SK-N-SH (cell line): Measurements from ENCODE around the gene TAOK1. TPM values are rescaled to one million over a fixed set of nuclear protein-coding genes. Genes with fewer than 3 reads are reported as not detected.

Experiments used
- CTCF ChIA-PET: fragments of 300-600, 350-600 bp; formaldehyde crosslinking; extraction: SDS; loops from one replicate; lab custom pipeline; 2021; lab: Yijun Ruan, JAX
- POLR2A ChIA-PET: fragments of 350-600 bp; sonication (Branson Sonifier 250); formaldehyde crosslinking; extraction: SDS; loops from one replicate; lab custom pipeline; 2020; ENCODE audit warnings: antibody characterized with exemption, inconsistent platforms; lab: Yijun Ruan, JAX
- DNase-seq: peaks from one replicate; pipeline ENCODE4 v3.0.0; 2012
- H2AFZ ChIP-seq: fragments of 200-600 bp; sonication (generic); 2 replicates; pipeline ENCODE4 v1.8.1; 2016; ENCODE audit warnings: antibody characterized with exemption, mild to moderate bottlenecking, low read depth
- H3F3A ChIP-seq: fragments of 200-600 bp; sonication (generic); replicated peaks from 2 replicates; pipeline ENCODE3; 2016; ENCODE audit warnings: antibody characterized with exemption, mild to moderate bottlenecking; ENCODE audit not compliant: insufficient read depth
- H3K27ac ChIP-seq, 2 experiments: fragments of 200-500 bp in 1 of 2; fragments of 200-600 bp in 1 of 2; sonication (Bioruptor generic) in 1 of 2; sonication (generic), shearing (Covaris generic) in 1 of 2; 2 replicates each; pipeline versions ENCODE4 v1.5.1 to v1.6.1; 2014 to 2016; ENCODE audit warnings: low read depth in 2 of 2, inconsistent platforms in 1 of 2, low read length in 1 of 2, mild to moderate bottlenecking in 1 of 2, mixed read lengths in 1 of 2
- H3K27me3 ChIP-seq: fragments of 200-600 bp; sonication (generic), shearing (Covaris generic); 2 replicates; pipeline ENCODE4 v1.6.1; 2016; ENCODE audit warnings: mixed run types; ENCODE audit not compliant: insufficient read depth
- H3K36me3 ChIP-seq, 2 experiments: fragments of 200-500 bp in 1 of 2; fragments of 200-600 bp in 1 of 2; sonication (Bioruptor generic) in 1 of 2; sonication (generic) in 1 of 2; replicated peaks in 1 of 2; 2 replicates each; pipeline versions ENCODE3 to v1.5.1; 2014 to 2016; ENCODE audit warnings: low read length in 1 of 2, mild to moderate bottlenecking in 1 of 2; ENCODE audit not compliant: insufficient read depth in 2 of 2, control insufficient read depth in 1 of 2
- H3K4me1 ChIP-seq, 2 experiments: fragments of 200-500 bp in 1 of 2; fragments of 200-600 bp in 1 of 2; sonication (Bioruptor generic) in 1 of 2; sonication (generic), shearing (Covaris generic) in 1 of 2; 2 replicates each; pipeline versions ENCODE4 v1.5.1 to v1.6.1; 2014 to 2016; ENCODE audit warnings: low read depth in 1 of 2, low read length in 1 of 2, mixed run types in 1 of 2; ENCODE audit not compliant: insufficient read depth in 2 of 2, control insufficient read depth in 1 of 2
- H3K4me2 ChIP-seq: fragments of 200-600 bp; sonication (generic), shearing (Covaris generic); 2 replicates; pipeline ENCODE4 v1.6.1; 2017; ENCODE audit warnings: mixed run types
- H3K4me3 ChIP-seq, 2 experiments: fragments of 200-500 bp in 1 of 2; fragments of 200-600 bp in 1 of 2; sonication (Bioruptor generic) in 1 of 2; sonication (generic), shearing (Covaris generic) in 1 of 2; 2 replicates each; pipeline versions ENCODE4 v1.5.1 to v1.8.1; 2014 to 2016; ENCODE audit warnings: low read depth in 2 of 2, inconsistent platforms in 1 of 2, low read length in 1 of 2, mild to moderate bottlenecking in 1 of 2, mixed read lengths in 1 of 2, moderate library complexity in 1 of 2
- H3K79me2 ChIP-seq: fragments of 200-600 bp; sonication (generic); 2 replicates; pipeline ENCODE4 v1.8.1; 2017; ENCODE audit warnings: mild to moderate bottlenecking; ENCODE audit not compliant: insufficient read depth
- H3K9ac ChIP-seq: fragments of 200-600 bp; sonication (generic); 2 replicates; pipeline ENCODE4 v1.6.1; 2017; ENCODE audit warnings: mixed run types
- H3K9me2 ChIP-seq: fragments of 200-600 bp; sonication (generic); 2 replicates; pipeline ENCODE4 v1.6.1; 2017; ENCODE audit warnings: mixed run types
- H3K9me3 ChIP-seq: fragments of 200-600 bp; sonication (generic); 2 replicates; pipeline ENCODE4 v1.6.1; 2017; ENCODE audit warnings: mixed run types, mild to moderate bottlenecking, moderate library complexity
- H4K20me1 ChIP-seq: fragments of 200-600 bp; sonication (generic); 2 replicates; pipeline ENCODE4 v1.6.1; 2017; ENCODE audit warnings: mild to moderate bottlenecking, mixed run types; ENCODE audit not compliant: insufficient read depth
- FOSL2 ChIP-seq: IDR thresholded peaks from 2 replicates; pipeline ENCODE4 v1.4.0; 2012; ENCODE audit warnings: low read depth, mild to moderate bottlenecking, moderate library complexity, borderline replicate concordance
- FOXJ3 ChIP-seq: sonication (generic); formaldehyde crosslinking; IDR thresholded peaks from 2 replicates; pipeline ENCODE4 v1.5.1; 2020; ENCODE audit warnings: mild to moderate bottlenecking, missing genetic modification reagents
- GATA2 ChIP-seq: sonication (generic); formaldehyde crosslinking; IDR thresholded peaks from 2 replicates; pipeline ENCODE4 v1.5.0; 2020; ENCODE audit warnings: mild to moderate bottlenecking, missing genetic modification reagents
- MEF2A ChIP-seq: IDR thresholded peaks from 2 replicates; pipeline ENCODE4 v1.4.0; 2012; ENCODE audit warnings: low read depth, borderline replicate concordance
- MXI1 ChIP-seq: IDR thresholded peaks from 2 replicates; pipeline ENCODE4 v1.6.1; 2012; ENCODE audit warnings: mild to moderate bottlenecking, low read depth, low read length, improper control_type of control experiment
- NFIC ChIP-seq: IDR thresholded peaks from 2 replicates; pipeline ENCODE4 v1.4.0; 2012; ENCODE audit warnings: borderline replicate concordance
- NRF1 ChIP-seq: IDR thresholded peaks from 2 replicates; pipeline ENCODE4 v1.6.1; 2012; ENCODE audit warnings: low read depth, mild to moderate bottlenecking, low read length
- POLR2AphosphoS5 ChIP-seq: IDR thresholded peaks from 2 replicates; pipeline ENCODE4 v1.6.1; 2012; ENCODE audit warnings: low read depth, low read length
- RCOR1 ChIP-seq: fragments of 150-350 bp; IDR thresholded peaks from 2 replicates; pipeline ENCODE4 v1.6.1; 2017; ENCODE audit warnings: antibody characterized with exemption, low read length
- RXRA ChIP-seq: IDR thresholded peaks from 2 replicates; pipeline ENCODE4 v1.4.0; 2012; ENCODE audit warnings: low read depth, mild to moderate bottlenecking, borderline replicate concordance
- SMC3 ChIP-seq: IDR thresholded peaks from 2 replicates; pipeline ENCODE4 v1.6.1; 2012; ENCODE audit warnings: low read depth, low read length, improper control_type of control experiment
- TAF1 ChIP-seq: IDR thresholded peaks from 2 replicates; pipeline ENCODE4 v1.6.1; 2012; ENCODE audit warnings: low read depth, mild to moderate bottlenecking, low read length, moderate library complexity, borderline replicate concordance
- WGBS: methylation state at CpG from one replicate; pipeline ENCODE4 v1.1.6; 2017; ENCODE audit warnings: low lambda C conversion rate; 5-methylcytosine and 5-hydroxymethylcytosine counted together
- polyA plus RNA-seq, 3 experiments: library from polyadenylated mRNA; depleted of rRNA; stranded (reverse); fragments of >200 nt; gene quantifications; 2 replicates each; pipeline ENCODE4 v1.2.3, GENCODE V29; 2012
- TF ChIP-seq, protein P1 (sequence below): IDR thresholded peaks from 2 replicates; pipeline ENCODE4; 2012
- TF ChIP-seq, protein P2 (sequence below): IDR thresholded peaks from 2 replicates; pipeline ENCODE4 v1.4.0; 2012; ENCODE audit warnings: low read depth, borderline replicate concordance
- TF ChIP-seq, protein P3 (sequence below): IDR thresholded peaks from 2 replicates; pipeline ENCODE4 v1.6.1; 2012; ENCODE audit warnings: mild to moderate bottlenecking, low read depth, low read length, moderate library complexity
- TF ChIP-seq, protein P4 (sequence below): IDR thresholded peaks from 2 replicates; pipeline ENCODE4 v1.4.0; 2012; ENCODE audit warnings: low read depth, borderline replicate concordance

The TAOK1 gene
- polyA plus RNA-seq, 1 of the 3 experiments (the other 2 are of a cell fraction) = 5.9 TPM

DNA sequence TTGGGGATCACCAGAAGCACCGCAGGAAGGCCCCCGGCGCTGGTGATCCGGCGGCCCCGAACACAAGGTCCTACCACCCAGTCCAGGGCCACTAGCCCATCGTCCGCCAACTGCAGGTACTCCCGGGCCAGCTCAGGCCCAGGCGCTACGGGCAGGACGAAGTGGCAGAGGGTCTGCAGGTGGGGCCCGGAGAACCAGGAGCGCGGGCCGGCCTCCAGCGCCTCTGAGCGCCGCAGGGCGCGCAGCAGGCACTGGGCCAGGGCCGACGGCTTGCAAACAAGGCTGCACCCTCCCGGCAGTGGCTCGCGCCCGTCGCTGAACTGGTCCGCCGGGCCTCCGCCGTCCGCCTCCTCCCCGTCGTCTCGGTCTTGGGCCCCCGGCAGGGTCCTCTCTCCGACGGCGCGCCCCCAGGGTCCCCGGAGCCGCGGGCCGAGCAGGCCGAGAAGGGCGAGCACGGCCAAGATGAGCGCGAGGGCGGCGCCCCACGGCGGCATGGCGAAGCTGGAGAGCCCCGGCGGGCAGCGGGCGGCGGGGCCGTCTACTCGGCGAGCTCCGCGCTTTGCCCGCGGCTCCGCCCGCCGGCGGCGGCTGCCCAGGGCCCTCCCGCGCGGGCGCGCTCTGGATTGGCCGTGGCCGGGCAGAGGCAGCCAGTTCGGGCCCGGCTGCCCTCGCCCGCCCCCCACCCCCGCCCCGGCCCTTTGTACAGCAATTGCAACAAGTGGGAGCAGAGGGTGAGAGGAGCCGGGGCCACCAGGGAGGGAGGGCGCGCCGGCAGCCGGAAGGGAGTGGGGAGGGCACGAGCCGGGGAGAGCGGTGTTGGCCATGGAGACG is 176.5 kb downstream of the TAOK1 start, which contains the start of gene ABHD15:
Gene ABHD15, minus strand, starts transcription at position 565 of the 831 bp plus-strand sequence. Its CDS starts 71 bp downstream, at position 494.
- Histone ChIP-seq H4K20me1 (no peaks in the 10 kb centered on the region), H3F3A (peaks cover 7% of the 10 kb centered on the region), H3K79me2 (peaks cover 10% of the 10 kb centered on the region; the same call in 1 of the 2 replicates), H3K36me3 (peaks cover 4% of the 10 kb centered on the region in 2 experiments), H2AFZ (peak within 1 kb of the TSS; percentile 97), H3K4me3 (peak within 1 kb of the TSS; percentile 76 to 81), H3K4me1 (peaks cover 8 to 14% of the 10 kb centered on the region in 2 experiments; a peak in 1 of 4 replicates), H3K4me2 (peak within 1 kb of the TSS; percentile 92), H3K9me3 (no peaks in the 10 kb centered on the region), H3K9ac (peak within 1 kb of the TSS; percentile 62), H3K27me3 (no peaks in the 10 kb centered on the region), H3K9me2 (no peaks in the 10 kb centered on the region), H3K27ac (peak within 1 kb of the TSS; percentile 29 to 77; a peak in 3 of 4 replicates)
- TF ChIP-seq NFIC (no peak; the same call in 1 of the 2 replicates), NRF1 (peak; percentile 36; the same call in 1 of the 2 replicates), POLR2AphosphoS5 (no peak), TAF1 (no peak), RXRA (no peak)
- TF ChIP-seq, protein P1, sequence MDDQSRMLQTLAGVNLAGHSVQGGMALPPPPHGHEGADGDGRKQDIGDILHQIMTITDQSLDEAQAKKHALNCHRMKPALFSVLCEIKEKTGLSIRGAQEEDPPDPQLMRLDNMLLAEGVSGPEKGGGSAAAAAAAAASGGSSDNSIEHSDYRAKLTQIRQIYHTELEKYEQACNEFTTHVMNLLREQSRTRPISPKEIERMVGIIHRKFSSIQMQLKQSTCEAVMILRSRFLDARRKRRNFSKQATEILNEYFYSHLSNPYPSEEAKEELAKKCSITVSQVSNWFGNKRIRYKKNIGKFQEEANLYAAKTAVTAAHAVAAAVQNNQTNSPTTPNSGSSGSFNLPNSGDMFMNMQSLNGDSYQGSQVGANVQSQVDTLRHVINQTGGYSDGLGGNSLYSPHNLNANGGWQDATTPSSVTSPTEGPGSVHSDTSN = no peak
- TF ChIP-seq, protein P2, sequence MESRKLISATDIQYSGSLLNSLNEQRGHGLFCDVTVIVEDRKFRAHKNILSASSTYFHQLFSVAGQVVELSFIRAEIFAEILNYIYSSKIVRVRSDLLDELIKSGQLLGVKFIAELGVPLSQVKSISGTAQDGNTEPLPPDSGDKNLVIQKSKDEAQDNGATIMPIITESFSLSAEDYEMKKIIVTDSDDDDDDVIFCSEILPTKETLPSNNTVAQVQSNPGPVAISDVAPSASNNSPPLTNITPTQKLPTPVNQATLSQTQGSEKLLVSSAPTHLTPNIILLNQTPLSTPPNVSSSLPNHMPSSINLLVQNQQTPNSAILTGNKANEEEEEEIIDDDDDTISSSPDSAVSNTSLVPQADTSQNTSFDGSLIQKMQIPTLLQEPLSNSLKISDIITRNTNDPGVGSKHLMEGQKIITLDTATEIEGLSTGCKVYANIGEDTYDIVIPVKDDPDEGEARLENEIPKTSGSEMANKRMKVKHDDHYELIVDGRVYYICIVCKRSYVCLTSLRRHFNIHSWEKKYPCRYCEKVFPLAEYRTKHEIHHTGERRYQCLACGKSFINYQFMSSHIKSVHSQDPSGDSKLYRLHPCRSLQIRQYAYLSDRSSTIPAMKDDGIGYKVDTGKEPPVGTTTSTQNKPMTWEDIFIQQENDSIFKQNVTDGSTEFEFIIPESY = no peak
- DNase-seq = peak; percentile 83
- CTCF ChIA-PET = interaction anchor here (0.8 to 11.6 kb wide), 16 partner anchors 8 to 420 kb away, joined by 3 to 166 read pairs (median 4); partner anchors contain the start of genes ANKRD13B and GIT1
- POLR2A ChIA-PET = interaction anchor here (0.6 to 0.9 kb wide), 2 partner anchors 10 to 26 kb away, joined by 3 read pairs; no protein-coding TSS in a partner anchor
- WGBS = under 1% methylated on average over 23 of the region's 94 CpGs

DNA sequence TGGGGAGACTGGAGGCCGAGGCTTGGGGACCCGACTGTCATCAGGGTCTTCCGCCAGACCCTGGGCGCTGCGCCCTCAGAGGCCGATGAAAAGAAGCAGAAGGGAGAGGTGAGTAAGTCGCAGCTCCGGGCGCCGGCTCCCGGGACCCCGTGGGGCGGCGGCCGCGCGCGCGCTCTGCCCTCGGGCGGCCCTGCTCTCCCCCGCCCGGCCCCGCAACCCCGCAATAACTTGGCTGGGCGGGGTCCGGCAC is 177.1 kb downstream of the TAOK1 start:
- H2AFZ ChIP-seq = peak overlapping the region; percentile 97
- ChIA-PET POLR2A (interaction anchor here (0.6 to 1.1 kb wide), 3 partner anchors 11 to 25 kb away, joined by 3 read pairs; no protein-coding TSS in a partner anchor), CTCF (interaction anchor here (0.8 to 11.6 kb wide), 16 partner anchors 8 to 420 kb away, joined by 3 to 166 read pairs (median 4); partner anchors contain the start of genes ANKRD13B and GIT1)
- H3K4me1 ChIP-seq = peaks cover 8 to 19% of the 10 kb centered on the region in 2 experiments; a peak in 1 of 4 replicates
- H3K36me3 ChIP-seq = peaks cover 1 to 4% of the 10 kb centered on the region in 2 experiments
- peak overlapping the region; percentile 76 to 81 for H3K4me3 ChIP-seq
- peaks cover 10% of the 10 kb centered on the region; the same call in 1 of the 2 replicates for H3K79me2 ChIP-seq
- H3K27ac ChIP-seq = peak overlapping the region in 1 of 2 experiments; percentile 77; a peak in 2 of 4 replicates
- H3K27me3 ChIP-seq = no peaks in the 10 kb centered on the region
- H3K9me2 ChIP-seq = no peaks in the 10 kb centered on the region
- H3K9me3 ChIP-seq = no peaks in the 10 kb centered on the region
- 0% methylated on average over 5 of the region's 27 CpGs for WGBS
- peak overlapping the region; percentile 92 for H3K4me2 ChIP-seq
- DNase-seq = no peak
- no peaks in the 10 kb centered on the region for H4K20me1 ChIP-seq
- H3F3A ChIP-seq = peaks cover 7% of the 10 kb centered on the region
- peak overlapping the region; percentile 62; the same call in 1 of the 2 replicates for H3K9ac ChIP-seq
- TF ChIP-seq NRF1 = no peak
- no peak for TF ChIP-seq NFIC
- TF ChIP-seq FOSL2 = no peak
- TF ChIP-seq, protein P3, sequence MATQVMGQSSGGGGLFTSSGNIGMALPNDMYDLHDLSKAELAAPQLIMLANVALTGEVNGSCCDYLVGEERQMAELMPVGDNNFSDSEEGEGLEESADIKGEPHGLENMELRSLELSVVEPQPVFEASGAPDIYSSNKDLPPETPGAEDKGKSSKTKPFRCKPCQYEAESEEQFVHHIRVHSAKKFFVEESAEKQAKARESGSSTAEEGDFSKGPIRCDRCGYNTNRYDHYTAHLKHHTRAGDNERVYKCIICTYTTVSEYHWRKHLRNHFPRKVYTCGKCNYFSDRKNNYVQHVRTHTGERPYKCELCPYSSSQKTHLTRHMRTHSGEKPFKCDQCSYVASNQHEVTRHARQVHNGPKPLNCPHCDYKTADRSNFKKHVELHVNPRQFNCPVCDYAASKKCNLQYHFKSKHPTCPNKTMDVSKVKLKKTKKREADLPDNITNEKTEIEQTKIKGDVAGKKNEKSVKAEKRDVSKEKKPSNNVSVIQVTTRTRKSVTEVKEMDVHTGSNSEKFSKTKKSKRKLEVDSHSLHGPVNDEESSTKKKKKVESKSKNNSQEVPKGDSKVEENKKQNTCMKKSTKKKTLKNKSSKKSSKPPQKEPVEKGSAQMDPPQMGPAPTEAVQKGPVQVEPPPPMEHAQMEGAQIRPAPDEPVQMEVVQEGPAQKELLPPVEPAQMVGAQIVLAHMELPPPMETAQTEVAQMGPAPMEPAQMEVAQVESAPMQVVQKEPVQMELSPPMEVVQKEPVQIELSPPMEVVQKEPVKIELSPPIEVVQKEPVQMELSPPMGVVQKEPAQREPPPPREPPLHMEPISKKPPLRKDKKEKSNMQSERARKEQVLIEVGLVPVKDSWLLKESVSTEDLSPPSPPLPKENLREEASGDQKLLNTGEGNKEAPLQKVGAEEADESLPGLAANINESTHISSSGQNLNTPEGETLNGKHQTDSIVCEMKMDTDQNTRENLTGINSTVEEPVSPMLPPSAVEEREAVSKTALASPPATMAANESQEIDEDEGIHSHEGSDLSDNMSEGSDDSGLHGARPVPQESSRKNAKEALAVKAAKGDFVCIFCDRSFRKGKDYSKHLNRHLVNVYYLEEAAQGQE = no peak
- no peak for TF ChIP-seq RXRA
- TF ChIP-seq GATA2 (CRISPR knock-in tag) = no peak
- no peak for TF ChIP-seq MXI1
- no peak for TF ChIP-seq RCOR1
- no peak for TF ChIP-seq SMC3
- TF ChIP-seq, protein P4, sequence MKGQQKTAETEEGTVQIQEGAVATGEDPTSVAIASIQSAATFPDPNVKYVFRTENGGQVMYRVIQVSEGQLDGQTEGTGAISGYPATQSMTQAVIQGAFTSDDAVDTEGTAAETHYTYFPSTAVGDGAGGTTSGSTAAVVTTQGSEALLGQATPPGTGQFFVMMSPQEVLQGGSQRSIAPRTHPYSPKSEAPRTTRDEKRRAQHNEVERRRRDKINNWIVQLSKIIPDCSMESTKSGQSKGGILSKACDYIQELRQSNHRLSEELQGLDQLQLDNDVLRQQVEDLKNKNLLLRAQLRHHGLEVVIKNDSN = no peak
- no peak for TF ChIP-seq MEF2A
- TF ChIP-seq FOXJ3 (CRISPR knock-in tag) = no peak
